Left forelimb (tissue), 1 donor: ENCODE measurements around the gene PROSER2.

ENCODE experiments used
- DNase-seq: peaks from one replicate; pipeline ENCODE4 v3.0.0-alpha.2; 2018; ENCODE audit warnings: low spot score

PROSER2 gene

DNA sequence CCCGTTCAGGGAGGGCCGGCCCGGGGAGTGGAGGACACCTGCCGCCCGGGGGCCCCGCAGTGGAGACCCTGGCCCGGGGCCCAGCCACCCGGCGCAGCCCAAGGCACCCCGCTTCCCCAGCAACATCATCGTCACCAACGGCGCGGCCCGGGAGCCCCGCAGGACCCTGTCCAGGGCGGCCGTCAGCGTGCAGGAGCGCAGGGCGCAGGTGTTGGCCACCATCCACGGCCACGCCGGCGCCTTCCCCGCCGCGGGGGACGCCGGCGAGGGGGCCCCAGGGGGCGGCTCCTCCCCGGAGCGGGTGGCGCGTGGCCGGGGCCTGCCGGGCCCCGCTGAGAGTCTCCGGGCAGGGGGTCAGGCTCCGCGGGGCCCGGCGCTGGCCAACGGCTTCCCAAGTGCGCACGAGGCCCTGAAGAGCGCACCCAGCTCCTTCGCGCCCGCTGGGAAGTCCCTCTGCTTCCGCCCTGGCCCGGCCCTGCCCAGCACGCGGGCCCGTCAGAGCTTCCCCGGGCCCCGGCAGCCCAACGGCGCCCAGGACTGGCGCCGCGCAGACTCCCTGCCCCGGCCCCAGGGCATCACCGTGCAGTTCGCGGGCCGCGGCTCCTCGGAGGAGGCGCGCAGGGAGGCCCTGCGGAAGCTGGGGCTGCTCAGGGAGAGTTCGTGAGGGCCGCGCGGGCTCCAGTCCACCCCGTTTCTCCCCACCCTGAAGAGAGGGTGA is 46.7 kb downstream of the PROSER2 start:
- no peak for DNase-seq

DNA sequence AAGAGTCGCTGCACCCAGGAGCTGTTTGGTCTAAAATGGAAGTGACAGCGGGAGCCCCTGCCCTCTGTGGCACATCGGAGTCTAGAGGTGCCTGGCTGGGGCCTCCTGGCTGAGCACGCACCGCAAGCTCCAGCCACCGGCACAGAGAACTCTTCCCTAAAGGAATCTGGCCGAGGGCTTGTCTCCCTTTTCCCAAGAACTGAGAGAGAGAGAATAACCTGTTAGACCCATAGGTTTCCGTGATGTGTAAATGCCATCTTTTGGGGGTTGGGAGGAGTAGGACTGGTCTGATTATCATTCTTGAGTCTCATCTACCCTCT is 47.3 kb downstream of the PROSER2 start:
- DNase-seq: no peak

DNA sequence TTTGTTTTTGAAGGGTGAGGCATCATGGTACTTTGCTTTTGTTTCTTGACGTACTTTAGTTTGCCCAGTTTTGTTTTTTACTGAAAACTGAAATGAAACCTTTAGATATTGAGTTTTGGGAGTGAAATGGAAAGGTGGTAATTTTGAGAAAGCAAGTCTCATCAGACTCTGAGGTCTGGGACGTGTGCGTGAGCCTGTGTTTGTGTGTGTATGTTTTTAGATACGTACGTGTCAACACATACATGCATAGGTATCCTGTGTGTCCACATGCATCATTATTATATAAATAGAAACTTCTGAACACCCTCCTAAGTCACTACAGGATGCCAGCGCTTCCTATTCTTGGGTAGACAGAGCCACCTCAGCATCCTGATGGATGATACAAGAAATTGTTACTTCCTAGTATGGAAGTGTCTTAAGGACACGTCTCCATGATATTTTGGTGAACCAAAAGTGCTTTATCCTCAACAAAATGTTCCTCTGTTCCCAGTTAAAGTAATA is 47.8 kb downstream of the PROSER2 start:
- no peak for DNase-seq

DNA sequence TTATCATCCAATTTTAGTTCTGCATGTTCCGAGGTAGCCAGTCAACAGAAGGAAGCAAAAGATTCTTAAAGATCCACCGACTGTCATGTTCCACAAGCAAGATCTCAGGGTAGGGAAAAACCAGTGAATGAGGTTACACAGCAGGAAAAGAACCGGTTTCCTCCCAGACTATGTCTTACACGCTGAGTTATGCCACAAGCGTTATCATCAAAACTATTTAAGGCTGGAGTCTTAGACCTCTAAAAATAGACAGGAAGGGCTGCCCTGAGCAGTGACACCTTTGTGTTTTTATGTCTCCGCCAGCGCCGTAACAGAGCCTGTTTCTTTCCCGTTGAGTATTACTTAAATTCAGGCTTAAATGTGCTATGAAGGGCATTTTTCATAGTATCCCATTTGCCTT is 48.3 kb downstream of the PROSER2 start:
- DNase-seq: no peak

DNA sequence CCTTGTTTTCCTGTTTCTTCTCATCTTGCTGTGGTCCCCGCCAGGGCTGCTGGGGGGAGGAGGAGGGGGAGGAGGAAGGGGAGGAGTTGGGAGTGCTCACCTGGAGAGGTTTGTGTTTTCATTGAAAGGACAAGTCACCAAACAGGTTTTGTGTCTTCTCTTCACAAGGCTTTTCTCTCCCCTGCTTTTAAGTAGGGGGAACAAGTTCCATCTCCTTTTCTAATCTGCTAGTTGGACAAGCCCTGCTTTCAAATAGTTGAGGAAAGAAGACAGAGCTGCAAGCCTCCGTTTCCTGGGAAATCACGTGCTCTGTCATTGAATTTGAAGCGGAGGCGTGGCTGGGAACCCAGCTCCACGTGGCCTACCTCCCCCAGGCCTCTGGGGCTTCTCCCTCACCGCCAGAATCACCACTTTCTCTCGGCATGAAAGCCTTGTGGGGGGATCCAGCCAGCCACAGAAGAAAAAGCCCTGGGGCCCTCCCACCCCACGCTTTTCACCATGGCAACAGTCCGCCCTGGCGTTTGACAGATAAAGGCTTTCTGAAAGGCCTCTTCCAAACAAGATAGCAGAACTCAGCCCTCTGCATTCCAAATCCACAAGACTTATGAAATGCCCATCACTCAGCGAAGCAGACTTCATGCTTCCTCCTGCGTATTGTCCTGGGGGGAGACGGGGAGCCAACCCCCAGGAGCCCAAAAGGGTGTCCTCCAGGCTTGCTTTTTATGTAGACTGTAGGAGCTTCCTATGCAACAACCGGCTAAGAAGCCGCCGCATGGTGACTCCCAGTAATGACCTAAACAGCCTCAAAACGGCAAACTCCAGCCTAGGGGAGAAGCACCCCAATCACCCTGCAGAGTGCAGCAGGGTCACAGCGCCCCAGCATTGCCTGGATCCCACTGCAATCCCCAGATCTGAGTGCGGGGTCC is 51.7 kb downstream of the PROSER2 start:
- DNase-seq: no peak

DNA sequence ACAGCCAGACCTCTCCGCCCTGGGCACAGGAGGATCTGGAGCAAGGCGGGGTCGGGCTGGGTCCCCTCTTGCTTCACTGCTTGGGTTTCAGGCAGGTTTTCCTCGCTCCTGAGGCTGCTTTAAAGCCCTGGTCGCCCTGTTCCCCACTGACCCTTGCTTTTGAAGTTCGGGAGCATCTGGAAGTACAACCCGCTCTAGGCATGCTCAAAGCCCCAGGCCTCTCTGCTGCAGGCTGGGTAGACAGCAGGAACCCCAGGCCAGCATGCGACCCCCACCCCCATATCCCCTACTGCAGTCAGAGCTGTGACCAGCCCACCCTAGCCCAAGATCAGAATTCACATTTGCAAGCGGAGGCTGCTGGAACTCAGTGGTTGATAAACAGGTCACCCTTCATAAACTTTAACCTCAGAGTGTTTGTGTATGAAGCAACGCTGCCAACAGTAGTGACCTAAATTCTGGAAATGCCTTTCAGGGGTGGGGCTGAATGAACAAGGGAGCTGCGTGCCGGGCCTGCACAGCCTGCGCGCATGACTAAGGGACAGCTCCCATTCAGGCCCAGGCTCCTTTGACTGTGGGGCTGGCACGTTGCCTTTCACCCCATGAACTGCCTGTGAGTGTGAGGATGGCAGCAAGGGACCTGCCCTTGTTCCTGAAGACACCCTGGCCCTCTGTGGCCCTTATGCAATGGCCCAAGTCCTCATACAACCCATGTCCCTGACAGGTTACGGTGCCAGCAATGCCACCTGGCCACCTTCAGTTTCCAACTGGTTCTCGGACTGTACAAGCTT is 52.5 kb downstream of the PROSER2 start:
- DNase-seq: no peak

DNA sequence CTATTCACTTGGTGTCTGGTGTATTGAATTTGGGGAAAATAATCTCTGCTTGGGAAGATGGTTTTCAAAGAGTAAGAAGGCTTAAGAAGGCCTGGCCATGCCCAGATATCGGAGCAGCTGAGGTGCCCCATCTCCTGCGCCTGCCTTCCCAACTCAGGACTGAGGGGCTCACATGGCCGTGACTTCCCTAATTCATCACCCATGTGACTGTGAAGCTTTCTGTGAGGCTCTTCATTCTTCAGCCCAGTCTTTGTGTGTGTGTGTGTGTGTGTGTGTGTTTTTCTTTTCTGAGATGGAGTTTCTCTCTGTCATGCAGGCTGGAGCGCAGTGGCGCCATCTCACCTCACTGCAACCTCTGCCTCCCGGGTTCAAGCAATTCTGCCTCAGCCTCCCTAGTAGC is 53.2 kb downstream of the PROSER2 start:
- DNase-seq: no peak

DNA sequence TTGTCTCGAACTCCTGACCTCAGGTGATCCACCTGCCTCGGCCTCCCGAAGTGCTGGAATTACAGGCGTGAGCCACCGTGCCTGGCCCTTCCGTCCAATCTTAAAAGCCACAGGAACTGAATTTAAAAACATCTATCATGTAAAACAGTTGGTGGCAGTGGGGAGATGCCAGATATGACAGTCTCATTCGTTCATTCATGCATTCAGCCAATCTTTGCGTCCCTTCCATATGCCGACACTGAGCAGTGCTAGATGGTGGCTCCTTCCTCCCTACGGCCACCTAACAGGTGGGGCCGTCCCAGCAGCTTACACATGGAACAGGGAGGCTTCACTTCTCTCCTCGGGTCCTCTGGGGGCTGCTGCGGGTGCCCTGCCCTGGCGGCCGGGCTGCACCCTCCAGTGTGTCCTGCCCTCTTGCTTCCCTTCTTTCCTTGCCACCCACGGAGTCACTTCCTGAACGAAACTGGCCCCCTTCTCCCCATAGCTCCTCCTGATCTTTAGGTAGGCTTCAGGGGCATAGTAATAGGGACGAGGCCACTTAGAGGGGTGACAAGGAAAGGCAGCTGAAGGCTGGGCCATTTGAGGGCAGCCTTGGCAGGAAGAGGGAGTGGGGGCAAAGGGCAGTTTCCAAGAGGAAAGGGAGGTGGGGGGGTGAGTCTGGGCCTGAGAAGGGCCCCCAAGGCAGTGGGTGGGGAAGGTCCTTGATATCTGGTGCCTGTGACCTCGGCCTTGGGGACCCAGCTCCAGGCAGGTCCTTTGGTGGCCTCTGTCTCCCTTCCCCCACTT is 53.8 kb downstream of the PROSER2 start:
- no peak for DNase-seq

DNA sequence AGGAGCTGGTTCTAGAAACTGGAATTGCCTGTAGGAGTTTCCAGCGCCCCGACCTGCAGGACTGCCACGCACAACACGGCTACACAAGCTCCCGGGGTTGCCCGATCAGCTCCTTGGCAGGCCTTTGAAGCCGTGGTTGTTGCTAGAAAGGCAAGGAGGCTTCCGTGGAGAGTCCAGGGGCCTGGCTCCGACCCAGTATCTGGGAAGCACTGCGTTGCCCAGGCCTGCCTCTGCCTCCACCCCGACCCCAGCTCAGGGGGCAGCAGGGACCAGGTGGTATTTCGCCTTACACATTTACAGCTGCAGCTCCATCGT is 54.4 kb downstream of the PROSER2 start:
- no peak for DNase-seq

DNA sequence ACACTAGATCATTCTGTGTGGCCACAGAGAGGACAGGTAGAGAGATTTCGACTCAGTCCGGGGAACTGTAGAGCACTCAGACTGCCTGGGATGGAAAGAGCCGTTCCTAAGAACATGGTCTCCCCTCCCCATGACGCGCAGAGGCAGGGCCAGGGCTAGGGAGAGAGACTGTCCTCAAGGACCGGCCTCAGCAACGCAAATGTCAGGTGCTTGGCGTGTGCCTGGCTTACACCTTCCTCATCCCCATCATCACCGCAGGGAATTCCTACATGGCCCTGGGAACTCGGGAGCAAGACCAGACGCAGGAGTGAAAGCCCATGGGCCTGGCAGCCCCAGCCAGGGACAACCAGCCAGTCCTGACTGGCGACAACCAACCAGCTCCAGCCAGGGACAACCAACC is 55.6 kb downstream of the PROSER2 start:
- DNase-seq: no peak

DNA sequence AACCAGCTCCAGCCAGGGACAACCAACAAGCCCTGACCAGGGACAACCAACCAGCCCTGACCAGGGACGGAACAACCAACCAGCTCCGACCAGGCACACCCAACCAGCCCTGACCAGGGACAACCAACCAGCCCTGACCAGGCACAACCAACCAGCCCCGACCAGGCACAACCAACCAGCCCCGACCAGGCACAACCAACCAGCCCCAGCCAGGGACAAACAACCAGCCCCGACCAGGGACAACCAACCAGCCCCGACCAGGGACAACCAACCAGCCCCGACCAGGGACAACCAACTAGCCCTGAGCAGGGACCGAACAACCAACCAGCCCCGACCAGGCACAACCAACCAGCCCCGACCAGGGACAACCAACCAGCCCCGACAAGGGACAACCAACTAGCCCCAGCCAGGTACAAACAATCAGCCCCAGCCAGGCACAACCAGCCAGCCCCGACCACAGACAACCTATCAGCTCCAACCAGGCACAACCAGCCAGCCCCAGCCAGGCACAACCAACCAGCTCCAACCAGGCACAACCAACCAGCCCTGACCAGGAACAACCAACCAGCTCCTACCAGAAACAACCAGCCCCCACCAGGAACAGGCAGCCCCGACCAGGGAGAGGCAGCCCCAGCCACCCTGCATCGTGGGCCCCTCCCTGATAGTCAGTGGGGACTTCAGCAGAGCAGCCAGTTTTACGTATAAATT is 56.4 kb downstream of the PROSER2 start:
- no peak for DNase-seq

DNA sequence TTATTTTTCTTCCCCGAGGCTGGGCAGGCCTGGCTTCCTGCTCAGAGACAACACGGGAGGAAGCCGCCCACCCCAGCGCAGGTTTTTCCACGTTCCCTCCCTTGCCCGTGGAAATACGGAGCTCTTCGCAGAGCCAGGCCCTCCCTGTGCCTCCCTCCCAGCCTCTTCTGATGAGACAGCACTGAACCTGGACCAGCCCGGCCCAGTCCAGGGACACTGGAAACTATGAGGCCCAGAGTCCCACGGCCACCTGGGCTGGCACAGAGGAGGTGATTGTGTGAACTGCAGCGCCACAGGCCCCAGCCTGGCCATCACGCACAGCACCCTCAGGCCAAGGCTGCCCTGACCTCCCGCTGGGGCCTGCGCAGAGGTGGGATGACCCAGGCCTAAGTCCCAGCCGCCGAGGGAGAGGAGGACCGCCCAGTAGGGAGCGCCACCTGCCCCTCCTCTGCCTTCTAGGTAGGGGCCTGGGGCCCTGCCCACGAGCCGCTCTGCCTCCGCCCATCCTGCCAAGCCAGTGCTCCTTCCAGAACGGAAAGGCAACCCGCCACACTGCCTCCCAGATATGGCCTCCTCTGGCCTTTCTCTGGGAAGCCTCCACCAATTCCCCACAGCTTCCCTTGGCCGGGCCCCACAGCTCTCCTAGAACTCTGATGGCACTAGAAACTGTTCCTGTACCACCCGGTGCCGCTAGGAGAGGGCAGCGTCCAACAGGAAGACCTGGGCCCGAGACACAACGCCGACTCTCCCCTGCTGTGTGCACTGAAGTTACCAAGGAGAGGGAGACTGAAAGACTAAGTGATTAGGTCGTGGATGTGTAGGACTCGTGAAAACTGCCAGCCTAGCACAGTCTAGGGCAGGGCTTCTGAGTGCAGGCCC is 57.2 kb downstream of the PROSER2 start:
- no peak for DNase-seq

DNA sequence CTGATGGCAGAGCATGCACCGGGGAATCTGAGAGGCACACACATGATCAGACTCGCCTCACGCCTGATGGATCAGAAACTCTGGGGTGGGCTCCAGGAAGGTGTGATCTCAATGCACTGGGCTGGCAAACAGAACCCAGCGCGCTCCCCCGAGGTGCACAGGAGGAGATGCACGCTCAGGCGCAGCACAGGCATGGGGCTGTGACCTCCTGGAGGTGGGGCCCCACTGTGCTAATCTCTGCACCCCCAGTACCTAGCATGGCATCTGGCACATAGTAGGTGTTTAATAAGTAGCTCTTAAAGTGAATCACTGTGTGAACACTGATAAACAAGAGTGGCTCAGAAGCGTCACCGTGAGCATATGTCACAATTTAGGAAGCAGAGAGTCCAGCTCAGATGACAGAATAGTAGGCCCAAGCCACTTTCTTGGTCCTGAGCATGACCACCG is 57.9 kb downstream of the PROSER2 start:
- no peak for DNase-seq

DNA sequence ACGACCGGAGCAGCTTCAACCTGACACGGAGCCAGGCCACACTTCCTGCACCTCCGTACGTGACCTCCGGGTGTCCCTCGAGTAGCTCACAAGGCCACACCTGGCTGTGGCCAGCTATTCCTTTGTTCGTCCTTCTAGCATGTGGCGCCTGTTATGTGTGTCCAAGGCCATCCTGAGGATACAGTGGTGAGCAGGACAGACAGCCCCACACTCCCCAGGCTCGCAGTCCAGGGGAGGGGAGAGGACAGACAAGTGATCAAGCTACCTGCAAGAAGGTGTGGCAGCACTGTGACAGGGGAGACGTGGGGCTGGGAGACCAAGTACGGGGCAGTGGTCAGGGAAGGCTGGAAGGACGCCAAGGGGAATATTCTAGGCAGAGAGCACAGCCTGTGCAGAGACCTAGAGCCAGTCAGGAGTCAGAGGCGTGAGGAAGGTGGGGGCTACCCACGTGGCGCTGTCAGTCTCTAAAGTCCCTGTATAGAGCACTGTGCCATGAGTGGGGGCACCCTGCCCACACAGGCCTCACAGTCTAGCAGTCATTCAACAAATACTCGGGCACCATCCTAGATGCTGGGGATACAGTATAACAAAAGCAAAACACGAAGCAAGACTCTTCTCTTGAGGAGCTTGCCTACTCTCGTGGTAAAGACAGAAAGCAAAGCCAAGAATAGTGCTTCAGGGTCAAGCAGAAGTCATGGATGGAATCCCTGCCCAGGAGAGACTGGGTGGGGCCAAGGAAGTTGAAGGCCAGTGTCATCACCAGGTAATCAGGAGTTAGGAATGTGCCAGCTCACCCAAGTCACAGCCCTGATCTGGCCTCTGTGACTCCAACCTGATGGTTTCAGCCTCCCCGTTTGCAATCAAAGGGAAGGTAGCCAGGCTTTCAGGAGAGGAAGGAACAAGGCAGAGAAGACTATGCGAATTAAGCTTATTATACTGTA is 58.6 kb downstream of the PROSER2 start:
- no peak for DNase-seq

DNA sequence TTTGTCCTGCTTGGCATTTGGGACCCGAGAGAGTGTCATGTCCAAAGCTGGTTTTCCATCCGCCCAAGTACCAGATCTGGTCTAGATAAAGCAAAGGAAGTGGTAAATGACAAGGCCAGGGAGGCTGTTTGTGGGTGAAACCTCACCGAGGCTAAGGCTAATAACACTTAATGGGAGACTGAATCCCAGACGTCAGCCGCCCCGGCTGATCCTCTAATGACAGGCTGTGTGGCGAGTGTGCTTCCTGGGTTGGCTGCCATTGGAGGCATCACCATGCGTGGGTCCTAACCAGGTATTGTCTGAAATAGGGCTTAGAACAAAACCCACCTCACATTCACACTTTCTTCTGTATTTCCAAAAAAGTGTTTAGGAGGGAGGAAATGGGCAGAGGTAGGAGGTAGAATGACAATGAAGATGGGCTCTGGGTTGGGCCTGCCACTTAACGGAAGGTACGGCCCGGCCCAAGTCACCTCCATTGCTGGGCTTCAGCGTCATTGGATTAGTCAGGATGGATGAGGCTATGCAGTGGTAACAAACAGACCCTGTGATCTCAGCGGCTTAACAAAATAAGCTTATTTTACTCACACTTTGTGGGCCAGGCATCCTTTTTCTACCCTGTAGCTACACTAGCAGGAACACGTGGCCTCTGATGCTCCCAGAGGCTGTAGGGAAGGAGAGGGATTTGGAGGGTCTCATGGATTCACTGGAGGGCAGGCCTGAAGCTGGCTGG is 59.7 kb downstream of the PROSER2 start:
- DNase-seq: no peak

DNA sequence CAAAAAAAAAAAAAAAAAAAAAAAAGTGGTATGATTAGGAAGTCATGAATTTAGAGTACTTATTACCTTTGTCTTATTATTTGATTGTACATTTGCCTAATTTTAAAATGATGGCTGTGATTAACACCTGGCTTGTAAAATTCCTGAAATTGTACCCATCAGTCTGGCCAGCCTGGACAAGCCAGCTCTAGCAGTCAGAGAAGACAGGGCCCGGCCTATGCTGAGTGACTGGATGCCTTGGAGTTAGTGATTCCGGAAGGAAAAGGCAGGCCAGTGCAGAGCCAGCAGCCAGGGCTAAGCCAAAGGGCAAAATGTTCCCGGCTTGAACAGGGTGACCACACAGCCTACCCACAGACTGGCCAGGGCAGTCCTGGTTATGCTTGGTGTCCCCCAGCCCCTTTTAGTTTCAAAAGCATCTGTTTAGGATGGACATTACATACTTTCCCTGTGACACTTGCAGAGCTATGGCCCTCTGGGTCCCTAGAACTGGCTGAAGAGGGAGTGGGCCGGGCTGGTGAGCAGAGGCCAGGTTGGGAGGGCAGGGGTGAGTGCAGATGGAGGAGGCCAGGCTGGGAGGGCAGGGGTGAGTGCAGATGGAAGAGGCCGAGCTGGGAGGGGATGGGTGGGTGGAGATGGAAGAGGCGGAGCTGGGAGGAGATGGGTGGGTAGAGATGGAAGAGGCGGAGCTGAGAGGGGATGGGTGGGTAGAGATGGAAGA is 61.7 kb downstream of the PROSER2 start:
- DNase-seq: no peak

DNA sequence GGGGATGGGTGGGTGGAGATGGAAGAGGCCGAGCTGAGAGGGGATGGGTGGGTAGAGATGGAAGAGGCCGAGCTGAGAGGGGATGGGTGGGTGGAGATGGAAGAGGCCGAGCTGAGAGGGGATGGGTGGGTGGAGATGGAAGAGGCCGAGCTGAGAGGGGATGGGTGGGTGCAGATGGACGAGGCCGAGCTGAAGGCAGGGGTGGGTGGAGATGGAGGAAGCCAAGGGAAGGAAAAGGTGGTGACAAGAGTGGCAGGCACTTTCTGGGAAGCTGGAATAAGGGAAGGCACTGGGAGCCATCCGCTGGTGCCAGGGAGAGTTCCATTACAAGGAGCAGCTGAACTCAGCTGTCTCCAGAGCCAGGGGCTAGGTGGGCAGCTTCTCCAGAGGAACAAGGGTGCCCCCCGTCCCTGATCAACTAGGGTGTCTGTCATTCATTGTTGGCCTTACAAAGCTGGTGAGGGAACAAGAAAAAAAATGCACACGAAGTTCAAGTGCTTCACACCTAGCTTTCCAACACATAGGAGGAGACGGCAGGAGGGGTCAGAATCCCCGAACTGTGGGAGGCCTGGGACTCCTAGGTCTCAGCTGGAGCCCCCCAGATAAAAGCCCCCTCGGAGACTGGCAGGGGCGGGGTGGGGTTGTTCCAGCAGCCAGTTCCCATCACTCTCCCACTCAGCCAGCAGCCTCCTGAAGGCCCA is 62.4 kb downstream of the PROSER2 start:
- DNase-seq: no peak
